Adipocyte (in vitro differentiated cells): ENCODE data around the gene WDR88.
"Not testable (repeated sequence)": the region's sequence is repeated elsewhere in the genome, so short reads cannot be mapped to it uniquely, and the experiment has no call there.

Experiments
- DNase-seq: peaks from one replicate; pipeline ENCODE4 v3.0.0-alpha.2; 2015; ENCODE audit warnings: low read depth
- H3K27me3 ChIP-seq: replicated peaks from 2 replicates; pipeline ENCODE4 v1.7.0; 2013; ENCODE audit warnings: mild to moderate bottlenecking, low read length, moderate library complexity; ENCODE audit not compliant: control insufficient read depth, insufficient read depth
- H3K36me3 ChIP-seq: 2 replicates; pipeline ENCODE4 v1.7.0; 2013; ENCODE audit warnings: low read length, mild to moderate bottlenecking, moderate library complexity; ENCODE audit not compliant: control insufficient read depth, insufficient read depth, severe bottlenecking
- H3K4me1 ChIP-seq: 2 replicates; pipeline ENCODE4 v1.7.0; 2013; ENCODE audit warnings: mild to moderate bottlenecking, low read length, moderate library complexity; ENCODE audit not compliant: control insufficient read depth, insufficient read depth
- H3K4me3 ChIP-seq: 2 replicates; pipeline ENCODE4 v1.7.0; 2013; ENCODE audit warnings: mild to moderate bottlenecking, low read length, moderate library complexity
- H3K9ac ChIP-seq: 2 replicates; pipeline ENCODE4 v1.7.0; 2013; ENCODE audit warnings: mild to moderate bottlenecking, low read length, moderate library complexity
- H3K9me3 ChIP-seq: 2 replicates; pipeline ENCODE4 v1.7.0; 2013; ENCODE audit warnings: mild to moderate bottlenecking, low read length, moderate library complexity; ENCODE audit not compliant: control insufficient read depth

The WDR88 gene

DNA sequence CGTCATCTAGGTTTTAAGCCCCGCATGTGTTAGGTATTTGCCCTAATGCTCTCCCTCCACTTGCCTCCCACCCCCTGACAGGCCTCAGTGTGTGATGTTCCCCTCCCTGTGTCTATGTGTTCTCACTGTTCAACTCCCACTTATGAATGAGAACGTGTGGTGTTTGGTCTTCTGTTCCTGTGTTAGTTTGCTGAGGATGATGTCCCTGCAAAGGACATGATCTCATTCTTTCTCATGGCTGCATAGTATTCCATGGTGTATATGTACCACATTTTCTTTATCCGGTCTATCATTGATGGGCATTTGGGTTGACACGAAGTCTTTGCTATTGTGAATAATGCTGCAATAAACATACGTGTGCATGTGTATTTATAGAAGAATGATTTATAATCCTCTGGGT is 22.4 kb downstream of the WDR88 start:
- not testable (repeated sequence) for H3K4me3 ChIP-seq, H3K9me3 ChIP-seq, H3K27me3 ChIP-seq, DNase-seq, H3K9ac ChIP-seq, H3K36me3 ChIP-seq
- peaks cover 10% of the 10 kb centered on the region for H3K4me1 ChIP-seq

DNA sequence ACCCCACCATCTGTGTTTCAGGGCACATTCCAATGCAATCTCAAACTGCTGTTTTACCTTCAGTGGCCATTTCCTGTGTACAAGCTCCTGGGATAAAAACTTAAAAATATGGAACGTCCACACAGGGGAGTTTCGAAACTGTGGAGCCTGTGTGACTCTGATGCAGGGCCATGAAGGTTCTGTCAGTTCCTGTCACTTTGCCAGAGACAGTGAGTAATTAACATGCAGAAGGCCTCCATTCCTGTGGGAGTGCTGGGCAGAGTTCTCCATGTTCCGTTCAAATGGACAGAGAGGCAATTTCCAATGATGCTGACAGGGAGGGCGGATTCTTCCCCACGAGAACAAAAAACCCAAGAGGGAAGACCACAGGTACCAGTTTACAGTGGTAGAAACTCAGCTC is 24.4 kb downstream of the WDR88 start:
- Histone ChIP-seq H3K27me3 (no peaks in the 10 kb centered on the region), H3K36me3 (no peaks in the 10 kb centered on the region), H3K4me1 (peaks cover 10% of the 10 kb centered on the region), H3K9me3 (no peaks in the 10 kb centered on the region), H3K4me3 (no peak overlapping the region), H3K9ac (no peak overlapping the region)
- peak; percentile 25 for DNase-seq

DNA sequence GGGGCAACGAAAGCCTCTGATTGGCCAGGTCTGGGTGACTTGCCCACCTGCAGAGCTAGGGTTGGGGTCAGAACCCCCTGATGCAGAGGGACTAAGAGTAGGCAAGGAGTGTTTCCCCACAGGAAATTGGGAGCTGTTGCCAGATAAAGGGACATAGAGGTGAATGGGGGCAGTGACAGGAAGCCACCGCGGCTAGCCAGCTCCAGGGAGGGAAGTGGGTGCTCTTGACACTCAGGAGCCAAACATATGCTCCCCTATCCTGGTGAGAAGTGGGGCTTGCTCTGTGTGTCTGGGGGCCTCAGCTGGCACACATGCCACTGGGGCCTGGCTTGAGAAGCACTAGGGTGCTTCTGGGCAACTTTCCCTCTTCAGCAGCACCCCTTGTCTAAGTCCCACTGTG is 26.0 kb downstream of the WDR88 start:
- Histone ChIP-seq H3K4me1 (peaks cover 13% of the 10 kb centered on the region), H3K4me3 (no peak overlapping the region), H3K9me3 (no peaks in the 10 kb centered on the region), H3K9ac (no peak overlapping the region), H3K36me3 (no peaks in the 10 kb centered on the region), H3K27me3 (no peaks in the 10 kb centered on the region)
- no peak for DNase-seq

DNA sequence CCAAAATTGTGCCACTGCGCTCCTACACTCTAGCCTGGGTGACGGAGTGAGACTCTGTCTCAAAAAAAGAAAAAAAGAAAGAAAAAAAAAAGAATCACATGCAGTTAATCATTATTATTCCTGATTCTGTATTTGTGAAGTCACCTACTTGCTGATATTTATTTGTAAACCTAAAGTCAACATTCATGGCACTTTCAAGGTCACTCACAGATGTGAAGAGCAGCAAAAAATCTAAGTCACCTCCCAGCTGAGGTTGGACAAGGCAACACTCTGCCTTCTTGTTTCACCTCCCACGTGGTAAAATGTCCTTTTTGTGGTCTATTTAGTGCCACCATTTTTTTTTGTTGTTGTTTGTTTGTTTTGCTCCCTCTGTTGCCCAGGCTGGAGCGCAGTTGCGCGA is 26.5 kb downstream of the WDR88 start:
- H3K36me3 ChIP-seq: no peaks in the 10 kb centered on the region
- peaks cover 13% of the 10 kb centered on the region for H3K4me1 ChIP-seq
- H3K9ac ChIP-seq: no peak overlapping the region
- H3K27me3 ChIP-seq: no peaks in the 10 kb centered on the region
- no peak for DNase-seq
- no peak overlapping the region for H3K4me3 ChIP-seq
- H3K9me3 ChIP-seq: no peaks in the 10 kb centered on the region

DNA sequence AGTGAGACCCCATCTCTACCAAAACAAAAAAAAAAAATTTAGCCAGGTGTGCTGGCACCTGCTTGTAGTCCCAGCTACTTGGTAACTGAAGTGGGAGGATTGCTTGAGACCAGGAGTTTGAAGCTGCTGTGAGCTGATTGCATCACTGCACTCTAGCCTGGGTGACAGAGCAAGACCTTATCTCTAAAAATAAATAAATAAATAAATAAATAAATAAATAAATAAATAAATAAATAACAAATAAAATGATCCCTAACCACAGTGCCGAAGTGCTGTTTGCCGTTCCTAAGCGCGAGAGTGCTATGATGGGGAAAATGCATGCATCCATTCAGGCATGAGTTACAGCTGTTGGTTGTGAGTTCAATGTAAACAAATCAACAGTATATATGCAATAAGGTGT is 27.2 kb downstream of the WDR88 start:
- H3K9ac ChIP-seq: no peak overlapping the region
- no peaks in the 10 kb centered on the region for H3K9me3 ChIP-seq
- H3K27me3 ChIP-seq: no peaks in the 10 kb centered on the region
- DNase-seq: no peak
- H3K4me1 ChIP-seq: peaks cover 13% of the 10 kb centered on the region
- H3K4me3 ChIP-seq: no peak overlapping the region
- H3K36me3 ChIP-seq: no peaks in the 10 kb centered on the region

DNA sequence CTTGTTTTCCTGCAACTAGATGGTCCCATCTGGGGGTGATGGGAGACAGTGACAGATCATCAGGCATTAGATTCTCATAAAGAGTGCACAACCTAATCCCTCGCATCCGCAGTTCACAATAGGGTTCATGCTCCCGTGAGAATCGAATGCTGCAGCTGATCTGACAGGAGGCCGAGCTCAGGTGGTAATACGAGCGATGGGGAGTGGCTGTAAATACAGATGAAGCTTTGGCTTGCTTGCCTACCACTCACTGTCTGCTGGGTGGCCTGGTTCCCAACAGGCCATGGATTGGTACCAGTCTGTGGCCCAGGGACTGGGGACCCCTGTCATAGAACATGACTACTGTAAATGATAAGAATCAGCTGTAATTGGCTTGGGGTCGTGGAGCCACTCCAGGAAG is 28.0 kb downstream of the WDR88 start:
- Histone ChIP-seq H3K4me3 (no peak overlapping the region), H3K36me3 (no peaks in the 10 kb centered on the region), H3K27me3 (no peaks in the 10 kb centered on the region), H3K9ac (no peak overlapping the region), H3K4me1 (peaks cover 13% of the 10 kb centered on the region), H3K9me3 (no peaks in the 10 kb centered on the region)
- no peak for DNase-seq

DNA sequence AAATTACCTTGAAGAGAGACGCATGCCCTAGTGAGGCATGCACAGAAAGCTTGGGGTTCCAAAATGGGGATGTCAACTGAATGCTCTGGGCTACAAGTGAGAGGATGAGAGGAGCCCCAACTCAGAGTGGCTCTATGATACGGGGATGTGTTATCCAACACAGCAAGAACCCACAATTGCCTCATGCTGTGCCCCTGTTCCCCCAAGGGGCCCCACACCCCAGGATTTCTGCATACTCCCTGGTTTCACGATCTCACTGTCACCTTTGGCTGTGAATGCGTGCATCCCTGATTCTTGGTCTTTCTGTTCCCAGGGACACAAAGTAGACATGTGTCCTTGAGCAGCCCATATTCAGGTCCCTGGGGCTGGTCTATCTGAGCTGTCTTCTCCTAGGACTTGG is 29.3 kb downstream of the WDR88 start:
- no peak overlapping the region for H3K9ac ChIP-seq
- H3K4me1 ChIP-seq: peaks cover 9% of the 10 kb centered on the region
- H3K9me3 ChIP-seq: no peaks in the 10 kb centered on the region
- no peak overlapping the region for H3K4me3 ChIP-seq
- H3K36me3 ChIP-seq: no peaks in the 10 kb centered on the region
- DNase-seq: no peak
- H3K27me3 ChIP-seq: no peaks in the 10 kb centered on the region

DNA sequence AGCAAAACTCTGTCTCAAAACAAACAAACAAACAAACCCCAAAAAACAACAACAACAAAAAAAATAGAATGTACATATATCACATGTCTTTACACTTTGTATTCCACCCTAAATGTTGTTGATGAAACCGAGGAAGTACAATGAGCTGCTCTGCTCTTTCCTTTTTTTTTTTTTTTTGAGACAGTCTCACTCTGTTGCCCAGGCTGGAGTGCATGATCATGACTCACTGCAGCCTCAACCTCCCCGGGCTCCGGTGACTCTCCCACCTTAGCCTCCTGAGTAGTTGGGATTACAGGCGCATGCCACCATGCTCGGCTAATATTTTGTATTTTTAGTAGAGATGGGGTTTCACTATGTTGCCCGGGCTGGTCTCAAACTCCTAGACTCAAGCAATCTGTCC is 31.6 kb downstream of the WDR88 start:
- H3K9me3 ChIP-seq: peaks cover 4% of the 10 kb centered on the region
- H3K36me3 ChIP-seq: no peaks in the 10 kb centered on the region
- H3K27me3 ChIP-seq: no peaks in the 10 kb centered on the region
- no peak overlapping the region for H3K4me3 ChIP-seq
- no peak overlapping the region for H3K9ac ChIP-seq
- H3K4me1 ChIP-seq: peaks cover 3% of the 10 kb centered on the region
- no peak for DNase-seq

DNA sequence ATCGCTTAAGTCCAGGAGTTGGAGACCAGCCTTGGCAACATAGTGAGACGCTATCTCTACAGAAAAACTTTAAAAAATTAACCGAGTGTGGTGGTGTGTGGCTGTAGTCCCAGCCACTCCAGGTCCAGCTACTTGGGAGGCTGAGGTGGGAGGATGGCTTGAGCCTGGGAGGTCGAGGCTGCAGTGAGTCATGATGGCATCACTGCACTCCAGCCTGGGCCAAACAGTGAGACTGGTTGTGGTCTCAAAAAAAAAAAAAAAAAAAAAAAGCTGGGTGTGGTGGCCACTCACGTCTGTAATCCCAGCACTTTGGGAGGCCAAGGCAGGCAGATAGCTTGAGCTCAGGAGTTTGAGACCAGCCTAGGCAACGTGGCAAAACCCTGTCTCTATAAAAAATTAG is 34.1 kb downstream of the WDR88 start:
- H3K4me3 ChIP-seq, H3K9me3 ChIP-seq, H3K36me3 ChIP-seq, H3K27me3 ChIP-seq, DNase-seq, H3K9ac ChIP-seq, H3K4me1 ChIP-seq: not testable (repeated sequence)

DNA sequence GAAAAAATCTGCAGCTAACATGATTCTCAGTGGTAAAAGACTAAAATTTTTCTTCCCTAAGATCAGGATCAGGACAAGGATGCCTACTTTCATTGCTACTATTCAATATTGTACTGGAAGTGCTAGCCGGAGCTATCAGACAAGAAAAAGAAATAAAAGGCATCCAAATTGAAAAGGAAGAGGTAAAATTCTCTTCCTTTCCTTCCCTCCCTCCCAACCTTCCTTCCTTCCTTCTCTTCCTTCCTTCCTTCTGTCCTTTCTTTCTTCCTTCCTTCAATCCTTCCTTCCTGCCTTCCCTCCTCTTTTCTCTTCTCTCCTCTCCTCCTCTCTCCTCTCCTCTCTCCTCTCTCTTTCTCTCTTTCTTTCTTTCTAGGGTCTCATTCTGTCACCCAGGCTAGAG is 35.5 kb downstream of the WDR88 start:
- Histone ChIP-seq H3K9ac (no peak overlapping the region), H3K9me3 (peaks cover 4% of the 10 kb centered on the region), H3K4me3 (no peak overlapping the region), H3K36me3 (no peaks in the 10 kb centered on the region), H3K4me1 (no peaks in the 10 kb centered on the region), H3K27me3 (no peaks in the 10 kb centered on the region)
- no peak for DNase-seq

DNA sequence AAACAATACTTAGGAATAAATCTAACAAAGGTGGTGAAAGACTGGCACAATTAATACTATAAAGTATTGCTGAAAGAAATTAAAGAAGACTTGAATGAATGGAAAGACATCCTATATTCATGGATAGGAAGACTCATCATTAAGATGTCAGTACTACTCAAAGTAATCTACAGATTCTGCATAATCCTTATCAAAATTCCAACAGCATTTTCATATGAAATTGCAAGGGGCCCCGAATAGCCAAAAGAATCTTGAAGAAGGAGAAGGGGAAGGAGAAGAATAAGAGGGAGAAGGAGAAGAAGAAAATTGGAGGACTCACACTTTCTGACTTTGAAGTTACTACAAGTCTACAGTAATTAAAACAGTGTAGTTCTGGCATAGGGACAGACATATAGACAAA is 36.6 kb downstream of the WDR88 start:
- H3K9ac ChIP-seq: no peak overlapping the region
- peaks cover 4% of the 10 kb centered on the region for H3K9me3 ChIP-seq
- peaks cover 4% of the 10 kb centered on the region for H3K4me1 ChIP-seq
- DNase-seq: no peak
- no peaks in the 10 kb centered on the region for H3K27me3 ChIP-seq
- H3K4me3 ChIP-seq: no peak overlapping the region
- H3K36me3 ChIP-seq: no peaks in the 10 kb centered on the region

DNA sequence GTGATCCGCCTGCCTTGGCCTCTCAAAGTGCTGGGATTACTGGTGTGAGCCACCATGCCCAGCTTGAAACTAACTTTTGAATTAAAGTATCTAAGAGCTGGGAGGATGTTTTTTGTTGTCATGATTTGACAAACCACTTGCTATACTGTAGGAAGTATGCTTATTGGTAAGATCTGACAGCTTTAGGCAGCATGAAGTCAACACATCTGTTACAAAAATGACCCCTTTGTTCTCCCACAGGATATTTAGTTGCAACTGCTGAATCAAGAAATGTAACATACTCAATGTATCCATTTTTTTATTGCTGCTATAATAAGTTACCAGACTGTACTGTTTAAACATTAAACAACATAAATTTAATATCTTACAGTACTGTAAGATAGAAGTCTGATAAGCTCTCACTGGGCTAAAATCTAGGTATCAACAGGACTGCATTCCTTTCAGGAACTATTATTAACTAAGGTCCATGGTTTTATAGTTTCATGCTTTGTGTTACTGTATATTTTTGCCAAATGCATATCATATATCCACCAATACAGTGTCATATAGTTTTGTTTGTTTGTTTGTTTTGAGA is 39.4 kb downstream of the WDR88 start:
- no peak overlapping the region for H3K4me3 ChIP-seq
- peaks cover 4% of the 10 kb centered on the region for H3K9me3 ChIP-seq
- no peaks in the 10 kb centered on the region for H3K36me3 ChIP-seq
- no peak overlapping the region for H3K9ac ChIP-seq
- H3K27me3 ChIP-seq: no peaks in the 10 kb centered on the region
- DNase-seq: no peak
- peaks cover 14% of the 10 kb centered on the region for H3K4me1 ChIP-seq
